ENCODE data around the gene NR3C2. TPM values are rescaled to one million over a fixed set of nuclear protein-coding genes. Genes with fewer than 3 reads are reported as not detected.

NR3C2 gene
- total RNA-seq, 2 experiments from 2014 or later, result 5.3 to 6.1 TPM

- CTCF ChIA-PET, result no interaction called here
- intact Hi-C loops (cut with micrococcal nuclease), result loop anchor here (2.0 to 5.0 kb wide), 3 partner anchors 156 to 226 kb away; partner anchors contain the start of gene NR3C2
Observed at GRCh38 chr4:148216866-148217814, 225.1 kb downstream of the NR3C2 start.

GRCh38 chr4:148216321-148216720 is 225.9 kb downstream of the NR3C2 start:
- intact Hi-C loops (cut with micrococcal nuclease), result loop anchor here (2.0 to 5.0 kb wide), 3 partner anchors 156 to 226 kb away; partner anchors contain the start of gene NR3C2
- H3K9me3 Mint-ChIP-seq, result no peaks in the 10 kb centered on the region
- CTCF ChIA-PET, result no interaction called here
- peaks cover 3% of the 10 kb centered on the region for H3K36me3 Mint-ChIP-seq (ENCODE audit: low read depth)
- H3K4me3 Mint-ChIP-seq, result peak overlapping the region; percentile 63
- DNase-seq, result no peak
- no peaks in the 10 kb centered on the region for H3K27me3 Mint-ChIP-seq (ENCODE audit: low read depth)
- H3K4me1 Mint-ChIP-seq (ENCODE audit: low read depth), result peaks cover 27% of the 10 kb centered on the region
- no peak overlapping the region for H3K27ac Mint-ChIP-seq

More at GRCh38 chr4:148216866-148217814, 225.1 kb downstream of the NR3C2 start:
- peaks cover 25% of the 10 kb centered on the region for H3K4me1 Mint-ChIP-seq (ENCODE audit: low read depth)
- H3K4me3 Mint-ChIP-seq, result peak overlapping the region; percentile 63
- peak overlapping the region; percentile 15 for H3K27ac Mint-ChIP-seq
- DNase-seq, result peak; percentile 25
- H3K27me3 Mint-ChIP-seq (ENCODE audit: low read depth), result no peaks in the 10 kb centered on the region
- no peaks in the 10 kb centered on the region for H3K9me3 Mint-ChIP-seq
- H3K36me3 Mint-ChIP-seq (ENCODE audit: low read depth), result peaks cover 3% of the 10 kb centered on the region

- peaks cover 27% of the 10 kb centered on the region for H3K4me1 Mint-ChIP-seq (ENCODE audit: low read depth)
- H3K4me3 Mint-ChIP-seq, result no peak overlapping the region
- no peaks in the 10 kb centered on the region for H3K27me3 Mint-ChIP-seq (ENCODE audit: low read depth)
- peaks cover 2% of the 10 kb centered on the region for H3K36me3 Mint-ChIP-seq (ENCODE audit: low read depth)
- intact Hi-C loops (cut with micrococcal nuclease), result loop anchor here (5.0 kb wide), 1 partner anchor 207 kb away; no protein-coding TSS in a partner anchor
- CTCF ChIA-PET, result interaction anchor here (0.6 kb wide), 1 partner anchor 404 kb away, joined by 3 read pairs; no protein-coding TSS in a partner anchor
- no peak for DNase-seq
- no peak overlapping the region for H3K27ac Mint-ChIP-seq
- no peaks in the 10 kb centered on the region for H3K9me3 Mint-ChIP-seq
Observed at GRCh38 chr4:148215202-148215601, 227.0 kb downstream of the NR3C2 start.

GRCh38 chr4:148214529-148215166 is 227.6 kb downstream of the NR3C2 start:
- CTCF ChIA-PET, result interaction anchor here (0.6 kb wide), 1 partner anchor 404 kb away, joined by 3 read pairs; no protein-coding TSS in a partner anchor
- H3K27me3 Mint-ChIP-seq (ENCODE audit: low read depth), result no peaks in the 10 kb centered on the region
- intact Hi-C loops (cut with micrococcal nuclease), result loop anchor here (5.0 kb wide), 1 partner anchor 208 kb away; no protein-coding TSS in a partner anchor

GRCh38 chr4:148211533-148211932 is 230.7 kb downstream of the NR3C2 start:
- CTCF ChIA-PET, result no interaction called here
- H3K36me3 Mint-ChIP-seq (ENCODE audit: low read depth), result no peaks in the 10 kb centered on the region
- H3K27ac Mint-ChIP-seq, result no peak overlapping the region
- peaks cover 6% of the 10 kb centered on the region for H3K4me1 Mint-ChIP-seq (ENCODE audit: low read depth)
- H3K9me3 Mint-ChIP-seq, result no peaks in the 10 kb centered on the region
- DNase-seq, result no peak
- H3K27me3 Mint-ChIP-seq (ENCODE audit: low read depth), result no peaks in the 10 kb centered on the region
- H3K4me3 Mint-ChIP-seq, result no peak overlapping the region
- intact Hi-C loops (cut with micrococcal nuclease), result no loop called here

More at GRCh38 chr4:148214529-148215166, 227.6 kb downstream of the NR3C2 start:
- no peaks in the 10 kb centered on the region for H3K9me3 Mint-ChIP-seq
- DNase-seq, result no peak
- no peaks in the 10 kb centered on the region for H3K36me3 Mint-ChIP-seq (ENCODE audit: low read depth)
- H3K4me1 Mint-ChIP-seq (ENCODE audit: low read depth), result peaks cover 27% of the 10 kb centered on the region
- no peak overlapping the region for H3K27ac Mint-ChIP-seq
- no peak overlapping the region for H3K4me3 Mint-ChIP-seq

- DNase-seq, result no peak
- H3K9me3 Mint-ChIP-seq, result no peaks in the 10 kb centered on the region
- intact Hi-C loops (cut with micrococcal nuclease), result no loop called here
- H3K27me3 Mint-ChIP-seq (ENCODE audit: low read depth), result no peaks in the 10 kb centered on the region
- H3K4me1 Mint-ChIP-seq (ENCODE audit: low read depth), result peaks cover 3% of the 10 kb centered on the region
- CTCF ChIA-PET, result no interaction called here
- no peaks in the 10 kb centered on the region for H3K36me3 Mint-ChIP-seq (ENCODE audit: low read depth)
- H3K27ac Mint-ChIP-seq, result no peak overlapping the region
- no peak overlapping the region for H3K4me3 Mint-ChIP-seq
Observed at GRCh38 chr4:148210661-148211060, 231.6 kb downstream of the NR3C2 start.

- Mint-ChIP-seq H3K9me3 (no peaks in the 10 kb centered on the region), H3K36me3 (ENCODE audit: low read depth) (no peaks in the 10 kb centered on the region), H3K4me1 (ENCODE audit: low read depth) (peaks cover 3% of the 10 kb centered on the region), H3K4me3 (no peak overlapping the region), H3K27me3 (ENCODE audit: low read depth) (no peaks in the 10 kb centered on the region), H3K27ac (no peak overlapping the region)
- CTCF ChIA-PET, result no interaction called here
- DNase-seq, result peak; percentile 11
- intact Hi-C loops (cut with micrococcal nuclease), result no loop called here
Observed at GRCh38 chr4:148207068-148207467, 235.1 kb downstream of the NR3C2 start.

- H3K27ac Mint-ChIP-seq, result no peak overlapping the region
- DNase-seq, result no peak
- CTCF ChIA-PET, result no interaction called here
- no peak overlapping the region for H3K4me3 Mint-ChIP-seq
- peaks cover under 1% of the 10 kb centered on the region for H3K36me3 Mint-ChIP-seq (ENCODE audit: low read depth)
- intact Hi-C loops (cut with micrococcal nuclease), result no loop called here
- H3K27me3 Mint-ChIP-seq (ENCODE audit: low read depth), result no peaks in the 10 kb centered on the region
- peaks cover 2% of the 10 kb centered on the region for H3K4me1 Mint-ChIP-seq (ENCODE audit: low read depth)
- H3K9me3 Mint-ChIP-seq, result no peaks in the 10 kb centered on the region
Observed at GRCh38 chr4:148205476-148205875, 236.7 kb downstream of the NR3C2 start.

- CTCF ChIA-PET, result no interaction called here
- DNase-seq, result no peak
- peaks cover 2% of the 10 kb centered on the region for H3K4me1 Mint-ChIP-seq (ENCODE audit: low read depth)
- no peaks in the 10 kb centered on the region for H3K9me3 Mint-ChIP-seq
- H3K36me3 Mint-ChIP-seq (ENCODE audit: low read depth), result peaks cover 3% of the 10 kb centered on the region
- no peaks in the 10 kb centered on the region for H3K27me3 Mint-ChIP-seq (ENCODE audit: low read depth)
- intact Hi-C loops (cut with micrococcal nuclease), result no loop called here
- no peak overlapping the region for H3K4me3 Mint-ChIP-seq
- no peak overlapping the region for H3K27ac Mint-ChIP-seq
Observed at GRCh38 chr4:148204892-148205291, 237.3 kb downstream of the NR3C2 start.

- peaks cover 3% of the 10 kb centered on the region for H3K36me3 Mint-ChIP-seq (ENCODE audit: low read depth)
- H3K9me3 Mint-ChIP-seq, result no peaks in the 10 kb centered on the region
- no peak overlapping the region for H3K4me3 Mint-ChIP-seq
- H3K27me3 Mint-ChIP-seq (ENCODE audit: low read depth), result no peaks in the 10 kb centered on the region
- no peak overlapping the region for H3K27ac Mint-ChIP-seq
- DNase-seq, result no peak
- intact Hi-C loops (cut with micrococcal nuclease), result no loop called here
- peaks cover 2% of the 10 kb centered on the region for H3K4me1 Mint-ChIP-seq (ENCODE audit: low read depth)
- CTCF ChIA-PET, result interaction anchor here (0.7 kb wide), 1 partner anchor 276 kb away, joined by 4 read pairs; no protein-coding TSS in a partner anchor
Observed at GRCh38 chr4:148204171-148204570, 238.0 kb downstream of the NR3C2 start.

GRCh38 chr4:148203056-148203898 is 238.9 kb downstream of the NR3C2 start:
- H3K27me3 Mint-ChIP-seq (ENCODE audit: low read depth), result no peaks in the 10 kb centered on the region
- H3K4me1 Mint-ChIP-seq (ENCODE audit: low read depth), result peaks cover 2% of the 10 kb centered on the region
- intact Hi-C loops (cut with micrococcal nuclease), result no loop called here
- CTCF ChIA-PET, result no interaction called here
- no peak overlapping the region for H3K4me3 Mint-ChIP-seq
- H3K36me3 Mint-ChIP-seq (ENCODE audit: low read depth), result peaks cover 3% of the 10 kb centered on the region
- no peaks in the 10 kb centered on the region for H3K9me3 Mint-ChIP-seq
- H3K27ac Mint-ChIP-seq, result no peak overlapping the region
- DNase-seq, result no peak

GRCh38 chr4:148200960-148201359 is 241.3 kb downstream of the NR3C2 start:
- Mint-ChIP-seq H3K27me3 (ENCODE audit: low read depth) (no peaks in the 10 kb centered on the region), H3K27ac (no peak overlapping the region), H3K4me1 (ENCODE audit: low read depth) (peaks cover 2% of the 10 kb centered on the region), H3K4me3 (no peak overlapping the region), H3K36me3 (ENCODE audit: low read depth) (peaks cover 3% of the 10 kb centered on the region), H3K9me3 (no peaks in the 10 kb centered on the region)
- DNase-seq, result no peak
- CTCF ChIA-PET, result no interaction called here
- intact Hi-C loops (cut with micrococcal nuclease), result no loop called here
